ENCODE measurements around the gene NUDT11. TPM values are rescaled to one million over a fixed set of nuclear protein-coding genes. Genes with fewer than 3 reads are reported as not detected.

Gene NUDT11
- total and polyA plus RNA-seq, 9 of the 15 experiments (the other 6 are each of a cell fraction or from before 2014, with no cell fraction given), result 0.01 to 0.19 (median 0.08) TPM; not detected in 3

DNA sequence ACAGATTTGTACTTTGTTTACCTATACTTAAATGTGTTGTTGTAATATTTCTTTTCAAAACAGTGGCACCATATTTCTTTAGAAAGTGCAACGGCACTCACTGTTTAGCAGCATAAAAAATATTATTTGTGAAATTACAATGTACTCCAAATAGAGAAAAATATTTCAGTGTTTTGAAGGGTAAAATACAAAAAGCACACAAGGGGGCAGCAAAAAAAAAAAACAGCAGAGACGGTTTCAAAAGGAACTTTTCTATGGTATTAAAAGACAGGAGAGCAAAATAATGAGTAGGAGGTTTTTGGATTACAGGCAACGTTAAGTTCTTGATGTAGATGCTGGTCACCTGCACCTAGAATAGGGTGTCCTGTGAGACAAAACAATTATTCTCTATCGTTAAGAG, 2.0 kb downstream of the NUDT11 start:
- Histone ChIP-seq H3K4me3 (no peak overlapping the region), H4K20me1 (replicated peaks; ENCODE audit: control insufficient read depth, insufficient read depth, low read length) (no peaks in the 10 kb centered on the region), H3K9me1 (ENCODE audit: control insufficient read depth, insufficient read depth, low read length) (no peaks in the 10 kb centered on the region), H3K79me2 (ENCODE audit: control insufficient read depth, insufficient read depth, low read length) (no peaks in the 10 kb centered on the region), H2AFZ (ENCODE audit: low read depth, low read length) (no peak overlapping the region), H3K27ac (ENCODE audit: extremely low read depth, low read depth, low read length) (no peak overlapping the region), H3K4me2 (ENCODE audit: insufficient read depth, low read length) (no peak overlapping the region), H3K9me3 (replicated peaks; ENCODE audit: control insufficient read depth, insufficient read depth, low read depth, low read length) (no peaks in the 10 kb centered on the region), H3K36me3 (ENCODE audit: control insufficient read depth, insufficient read depth, low read length) (no peaks in the 10 kb centered on the region), H3K27me3 (ENCODE audit: control insufficient read depth in 2 of 2, insufficient read depth in 2 of 2, low read length in 2 of 2) (no peaks in the 10 kb centered on the region), H3K9ac (ENCODE audit: insufficient read depth in 1 of 2, low read depth in 2 of 2, low read length in 2 of 2) (no peak overlapping the region), H3K4me1 (replicated peaks in 1 of 2; ENCODE audit: control insufficient read depth in 2 of 2, insufficient read depth in 2 of 2, low read length in 2 of 2) (peaks cover 0 to 10% of the 10 kb centered on the region in 2 experiments; a peak in 1 of 5 replicates)
- DNase-seq (ENCODE audit: extremely low read depth in 1 of 4, low spot score in 3 of 4), result no peak
- intact Hi-C loops (cut with micrococcal nuclease) (no loop called here), in situ Hi-C loops (cut with MboI) (no loop called here)
- WGBS (ENCODE audit: insufficient coverage, low coverage, missing lambda C conversion rate), result 2% methylated on average over 4 of the region's 4 CpGs
- ChIA-PET CTCF (ENCODE audit: low intra/inter-chr PET ratio) (no interaction called here), POLR2A (no interaction called here)
- TF ChIP-seq ZNF696 (CRISPR knock-in tag; conservative IDR thresholded peaks at IDR 0.05) (no peak), ZNF146 (CRISPR knock-in tag; IDR thresholded peaks at IDR 0.05; ENCODE audit: unreplicated experiment) (no peak), LCOR (CRISPR knock-in tag; IDR thresholded peaks at IDR 0.05) (no peak), SRSF7 (optimal IDR thresholded peaks at IDR 0.05; ENCODE audit: low read depth, low read length) (no peak), MAZ (CRISPR knock-in tag; conservative IDR thresholded peaks at IDR 0.05 in 1 of 2, IDR thresholded peaks at IDR 0.05 in 1 of 2) (no peak), DIDO1 (tag; IDR thresholded peaks at IDR 0.05; ENCODE audit: low read depth) (no peak), ETV5 (CRISPR knock-in tag; IDR thresholded peaks at IDR 0.05; ENCODE audit: low read depth) (no peak), NFE2 (IDR thresholded peaks at IDR 0.05; ENCODE audit: low read depth) (no peak)
- TF ChIP-seq, protein P1, sequence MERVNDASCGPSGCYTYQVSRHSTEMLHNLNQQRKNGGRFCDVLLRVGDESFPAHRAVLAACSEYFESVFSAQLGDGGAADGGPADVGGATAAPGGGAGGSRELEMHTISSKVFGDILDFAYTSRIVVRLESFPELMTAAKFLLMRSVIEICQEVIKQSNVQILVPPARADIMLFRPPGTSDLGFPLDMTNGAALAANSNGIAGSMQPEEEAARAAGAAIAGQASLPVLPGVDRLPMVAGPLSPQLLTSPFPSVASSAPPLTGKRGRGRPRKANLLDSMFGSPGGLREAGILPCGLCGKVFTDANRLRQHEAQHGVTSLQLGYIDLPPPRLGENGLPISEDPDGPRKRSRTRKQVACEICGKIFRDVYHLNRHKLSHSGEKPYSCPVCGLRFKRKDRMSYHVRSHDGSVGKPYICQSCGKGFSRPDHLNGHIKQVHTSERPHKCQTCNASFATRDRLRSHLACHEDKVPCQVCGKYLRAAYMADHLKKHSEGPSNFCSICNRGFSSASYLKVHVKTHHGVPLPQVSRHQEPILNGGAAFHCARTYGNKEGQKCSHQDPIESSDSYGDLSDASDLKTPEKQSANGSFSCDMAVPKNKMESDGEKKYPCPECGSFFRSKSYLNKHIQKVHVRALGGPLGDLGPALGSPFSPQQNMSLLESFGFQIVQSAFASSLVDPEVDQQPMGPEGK (CRISPR knock-in tag; IDR thresholded peaks at IDR 0.05; ENCODE audit: borderline replicate concordance), result no peak
- TF ChIP-seq, protein P2, sequence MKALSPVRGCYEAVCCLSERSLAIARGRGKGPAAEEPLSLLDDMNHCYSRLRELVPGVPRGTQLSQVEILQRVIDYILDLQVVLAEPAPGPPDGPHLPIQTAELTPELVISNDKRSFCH (CRISPR knock-in tag; IDR thresholded peaks at IDR 0.05), result no peak
- TF ChIP-seq, protein P2 (tag; IDR thresholded peaks at IDR 0.05), result no peak
- no peak for FAIRE-seq
- ATAC-seq, result no peak
- no TSS peak for BruUV-seq (replicated peaks)
